Right lobe of liver (tissue), 4 donors: ENCODE data around the gene EXOC7.

ENCODE experiments used
- POLR2A ChIP-seq: fragments of 450-650 bp; IDR thresholded peaks from one replicate; pipeline ENCODE4 v1.6.1; 2017; ENCODE audit warnings: antibody characterized with exemption, mild to moderate bottlenecking
- TF ChIP-seq, protein P1 (sequence below), 4 donors: fragments of 200-600 bp in 3 of 4; fragments of 450-650 bp in 1 of 4; IDR thresholded peaks; one replicate each; pipeline versions ENCODE4 v1.5.1 to v1.8.0; 2016 to 2022; ENCODE audit warnings: antibody characterized with exemption in 4 of 4, mild to moderate bottlenecking in 2 of 4
- donor health status: DM: no; HTN: no; CAD: no.
- donor health status: DM: no; HTN: no; CAD: no.
- donor health status: DM: no; HTN: yes; CAD: no.

DNA sequence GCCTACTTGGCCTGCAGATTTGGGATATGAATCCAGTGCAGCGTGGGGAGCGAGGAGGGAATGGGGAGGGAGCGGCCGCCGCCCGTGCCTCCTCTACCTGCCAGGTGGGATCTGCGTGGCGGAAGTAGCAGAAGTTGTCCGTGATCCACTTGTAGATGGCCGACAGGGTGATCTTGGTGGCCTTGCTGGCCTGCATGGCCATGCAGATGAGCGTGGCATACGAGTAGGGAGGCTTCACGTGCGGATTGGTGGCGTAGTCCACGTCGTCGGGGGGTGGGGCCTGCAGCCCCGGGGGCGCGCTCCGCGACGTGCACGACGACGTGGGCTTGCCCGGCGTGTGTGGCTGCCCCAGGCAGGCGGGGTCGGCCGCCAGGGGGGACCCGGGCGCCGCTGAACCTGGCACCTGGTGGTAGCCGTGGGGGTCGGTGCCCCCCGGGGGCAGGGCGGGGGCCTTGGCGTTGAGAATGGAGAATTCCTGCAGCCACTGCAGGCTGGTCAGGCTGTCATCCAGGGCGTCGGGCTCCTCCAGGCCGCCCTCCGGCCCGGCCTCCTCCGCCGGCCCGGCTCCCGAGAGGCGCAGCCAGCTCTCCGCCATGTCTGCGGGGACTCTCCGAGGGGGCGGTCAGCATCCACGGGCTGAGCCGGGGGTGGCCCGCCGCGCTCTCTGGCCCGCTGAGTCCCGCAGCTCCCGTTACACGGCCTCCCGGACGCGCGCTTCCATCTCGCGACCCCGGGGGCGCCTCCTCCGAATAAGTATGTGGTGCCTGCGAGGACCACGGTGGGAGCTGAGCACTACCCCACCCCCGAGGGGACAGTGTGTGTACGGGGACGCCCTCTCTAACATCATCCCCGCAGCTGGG lies 36.4 kb upstream of the EXOC7 start:
- TF ChIP-seq, protein P1, sequence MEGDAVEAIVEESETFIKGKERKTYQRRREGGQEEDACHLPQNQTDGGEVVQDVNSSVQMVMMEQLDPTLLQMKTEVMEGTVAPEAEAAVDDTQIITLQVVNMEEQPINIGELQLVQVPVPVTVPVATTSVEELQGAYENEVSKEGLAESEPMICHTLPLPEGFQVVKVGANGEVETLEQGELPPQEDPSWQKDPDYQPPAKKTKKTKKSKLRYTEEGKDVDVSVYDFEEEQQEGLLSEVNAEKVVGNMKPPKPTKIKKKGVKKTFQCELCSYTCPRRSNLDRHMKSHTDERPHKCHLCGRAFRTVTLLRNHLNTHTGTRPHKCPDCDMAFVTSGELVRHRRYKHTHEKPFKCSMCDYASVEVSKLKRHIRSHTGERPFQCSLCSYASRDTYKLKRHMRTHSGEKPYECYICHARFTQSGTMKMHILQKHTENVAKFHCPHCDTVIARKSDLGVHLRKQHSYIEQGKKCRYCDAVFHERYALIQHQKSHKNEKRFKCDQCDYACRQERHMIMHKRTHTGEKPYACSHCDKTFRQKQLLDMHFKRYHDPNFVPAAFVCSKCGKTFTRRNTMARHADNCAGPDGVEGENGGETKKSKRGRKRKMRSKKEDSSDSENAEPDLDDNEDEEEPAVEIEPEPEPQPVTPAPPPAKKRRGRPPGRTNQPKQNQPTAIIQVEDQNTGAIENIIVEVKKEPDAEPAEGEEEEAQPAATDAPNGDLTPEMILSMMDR (IDR thresholded peaks at IDR 0.05), result no peak
- TF ChIP-seq POLR2A, result no peak
